Measurements from ENCODE around the gene UBE4B. TPM values are rescaled to one million over a fixed set of nuclear protein-coding genes. Genes with fewer than 3 reads are reported as not detected.

UBE4B gene
- total and polyA plus RNA-seq, 2 of the 13 experiments (the other 11 are each of a cell fraction or from before 2014, with no cell fraction given), result 15.2 to 24.8 TPM

GRCh38 chr1:10209905-10210810, 177.4 kb downstream of the UBE4B start, which contains the start of gene KIF1B (continued):
- TF ChIP-seq, protein P1, sequence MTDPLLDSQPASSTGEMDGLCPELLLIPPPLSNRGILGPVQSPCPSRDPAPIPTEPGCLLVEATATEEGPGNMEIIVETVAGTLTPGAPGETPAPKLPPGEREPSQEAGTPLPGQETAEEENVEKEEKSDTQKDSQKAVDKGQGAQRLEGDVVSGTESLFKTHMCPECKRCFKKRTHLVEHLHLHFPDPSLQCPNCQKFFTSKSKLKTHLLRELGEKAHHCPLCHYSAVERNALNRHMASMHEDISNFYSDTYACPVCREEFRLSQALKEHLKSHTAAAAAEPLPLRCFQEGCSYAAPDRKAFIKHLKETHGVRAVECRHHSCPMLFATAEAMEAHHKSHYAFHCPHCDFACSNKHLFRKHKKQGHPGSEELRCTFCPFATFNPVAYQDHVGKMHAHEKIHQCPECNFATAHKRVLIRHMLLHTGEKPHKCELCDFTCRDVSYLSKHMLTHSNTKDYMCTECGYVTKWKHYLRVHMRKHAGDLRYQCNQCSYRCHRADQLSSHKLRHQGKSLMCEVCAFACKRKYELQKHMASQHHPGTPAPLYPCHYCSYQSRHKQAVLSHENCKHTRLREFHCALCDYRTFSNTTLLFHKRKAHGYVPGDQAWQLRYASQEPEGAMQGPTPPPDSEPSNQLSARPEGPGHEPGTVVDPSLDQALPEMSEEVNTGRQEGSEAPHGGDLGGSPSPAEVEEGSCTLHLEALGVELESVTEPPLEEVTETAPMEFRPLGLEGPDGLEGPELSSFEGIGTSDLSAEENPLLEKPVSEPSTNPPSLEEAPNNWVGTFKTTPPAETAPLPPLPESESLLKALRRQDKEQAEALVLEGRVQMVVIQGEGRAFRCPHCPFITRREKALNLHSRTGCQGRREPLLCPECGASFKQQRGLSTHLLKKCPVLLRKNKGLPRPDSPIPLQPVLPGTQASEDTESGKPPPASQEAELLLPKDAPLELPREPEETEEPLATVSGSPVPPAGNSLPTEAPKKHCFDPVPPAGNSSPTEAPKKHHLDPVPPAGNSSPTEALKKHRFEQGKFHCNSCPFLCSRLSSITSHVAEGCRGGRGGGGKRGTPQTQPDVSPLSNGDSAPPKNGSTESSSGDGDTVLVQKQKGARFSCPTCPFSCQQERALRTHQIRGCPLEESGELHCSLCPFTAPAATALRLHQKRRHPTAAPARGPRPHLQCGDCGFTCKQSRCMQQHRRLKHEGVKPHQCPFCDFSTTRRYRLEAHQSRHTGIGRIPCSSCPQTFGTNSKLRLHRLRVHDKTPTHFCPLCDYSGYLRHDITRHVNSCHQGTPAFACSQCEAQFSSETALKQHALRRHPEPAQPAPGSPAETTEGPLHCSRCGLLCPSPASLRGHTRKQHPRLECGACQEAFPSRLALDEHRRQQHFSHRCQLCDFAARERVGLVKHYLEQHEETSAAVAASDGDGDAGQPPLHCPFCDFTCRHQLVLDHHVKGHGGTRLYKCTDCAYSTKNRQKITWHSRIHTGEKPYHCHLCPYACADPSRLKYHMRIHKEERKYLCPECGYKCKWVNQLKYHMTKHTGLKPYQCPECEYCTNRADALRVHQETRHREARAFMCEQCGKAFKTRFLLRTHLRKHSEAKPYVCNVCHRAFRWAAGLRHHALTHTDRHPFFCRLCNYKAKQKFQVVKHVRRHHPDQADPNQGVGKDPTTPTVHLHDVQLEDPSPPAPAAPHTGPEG (CRISPR knock-in tag; IDR thresholded peaks at IDR 0.05), result peak; percentile 96
- TF ChIP-seq JUN (CRISPR knock-in tag; IDR thresholded peaks at IDR 0.05) (no peak), ONECUT2 (CRISPR knock-in tag; IDR thresholded peaks at IDR 0.05) (no peak), FOXA1 (IDR thresholded peaks at IDR 0.05) (no peak), FOXA1 (CRISPR knock-in tag; IDR thresholded peaks at IDR 0.05) (no peak), TCF7L2 (IDR thresholded peaks at IDR 0.05; ENCODE audit: low read depth, low read length) (no peak), PAX8 (CRISPR knock-in tag; IDR thresholded peaks at IDR 0.05; ENCODE audit: borderline replicate concordance) (no peak), SOX6 (IDR thresholded peaks at IDR 0.05) (no peak), SOX6 (CRISPR knock-in tag; IDR thresholded peaks at IDR 0.05) (peak; percentile 77), ZNF776 (CRISPR knock-in tag; IDR thresholded peaks at IDR 0.05) (peak; percentile 66; the same call in 1 of the 2 replicates), CCAR2 (optimal IDR thresholded peaks at IDR 0.05; ENCODE audit: low read depth, low read length) (no peak), ZNF121 (CRISPR knock-in tag; IDR thresholded peaks at IDR 0.05) (peak; percentile 14; the same call in 1 of the 2 replicates), MLLT10 (CRISPR knock-in tag; IDR thresholded peaks at IDR 0.05) (no peak), ZNF546 (CRISPR knock-in tag; conservative IDR thresholded peaks at IDR 0.05) (peak; percentile 42; the same call in 1 of the 2 replicates), DMAP1 (CRISPR knock-in tag; IDR thresholded peaks at IDR 0.05) (peak; percentile 73), HMG20B (CRISPR knock-in tag; conservative IDR thresholded peaks at IDR 0.05) (no peak; the same call in 1 of the 2 replicates), MTA3 (CRISPR knock-in tag; IDR thresholded peaks at IDR 0.05) (no peak), RELA (CRISPR knock-in tag; IDR thresholded peaks at IDR 0.05) (no peak), RFX1 (IDR thresholded peaks at IDR 0.05) (no peak), NONO (IDR thresholded peaks at IDR 0.05) (no peak), NONO (CRISPR knock-in tag; conservative IDR thresholded peaks at IDR 0.05) (peak; percentile 82), ZNF264 (CRISPR knock-in tag; IDR thresholded peaks at IDR 0.05) (0 out of 2 replicates have a peak, but pooled peaks have one; percentile 20), ATF1 (CRISPR knock-in tag; IDR thresholded peaks at IDR 0.05) (peak; percentile 85)
- TF ChIP-seq, protein P2, sequence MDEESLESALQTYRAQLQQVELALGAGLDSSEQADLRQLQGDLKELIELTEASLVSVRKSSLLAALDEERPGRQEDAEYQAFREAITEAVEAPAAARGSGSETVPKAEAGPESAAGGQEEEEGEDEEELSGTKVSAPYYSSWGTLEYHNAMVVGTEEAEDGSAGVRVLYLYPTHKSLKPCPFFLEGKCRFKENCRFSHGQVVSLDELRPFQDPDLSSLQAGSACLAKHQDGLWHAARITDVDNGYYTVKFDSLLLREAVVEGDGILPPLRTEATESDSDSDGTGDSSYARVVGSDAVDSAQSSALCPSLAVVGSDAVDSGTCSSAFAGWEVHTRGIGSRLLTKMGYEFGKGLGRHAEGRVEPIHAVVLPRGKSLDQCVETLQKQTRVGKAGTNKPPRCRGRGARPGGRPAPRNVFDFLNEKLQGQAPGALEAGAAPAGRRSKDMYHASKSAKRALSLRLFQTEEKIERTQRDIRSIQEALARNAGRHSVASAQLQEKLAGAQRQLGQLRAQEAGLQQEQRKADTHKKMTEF (CRISPR knock-in tag; IDR thresholded peaks at IDR 0.05), result peak; percentile 89
- TF ChIP-seq, protein P3, sequence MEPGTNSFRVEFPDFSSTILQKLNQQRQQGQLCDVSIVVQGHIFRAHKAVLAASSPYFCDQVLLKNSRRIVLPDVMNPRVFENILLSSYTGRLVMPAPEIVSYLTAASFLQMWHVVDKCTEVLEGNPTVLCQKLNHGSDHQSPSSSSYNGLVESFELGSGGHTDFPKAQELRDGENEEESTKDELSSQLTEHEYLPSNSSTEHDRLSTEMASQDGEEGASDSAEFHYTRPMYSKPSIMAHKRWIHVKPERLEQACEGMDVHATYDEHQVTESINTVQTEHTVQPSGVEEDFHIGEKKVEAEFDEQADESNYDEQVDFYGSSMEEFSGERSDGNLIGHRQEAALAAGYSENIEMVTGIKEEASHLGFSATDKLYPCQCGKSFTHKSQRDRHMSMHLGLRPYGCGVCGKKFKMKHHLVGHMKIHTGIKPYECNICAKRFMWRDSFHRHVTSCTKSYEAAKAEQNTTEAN (CRISPR knock-in tag; conservative IDR thresholded peaks at IDR 0.05), result peak; percentile 51

All from HepG2 (cell line).